ENCODE results near the gene ADAMTS2. TPM values are rescaled to one million over a fixed set of nuclear protein-coding genes. Genes with fewer than 3 reads are reported as not detected.

The ADAMTS2 gene
- total RNA-seq, 1 experiment from 2014 or later: not detected

DNA sequence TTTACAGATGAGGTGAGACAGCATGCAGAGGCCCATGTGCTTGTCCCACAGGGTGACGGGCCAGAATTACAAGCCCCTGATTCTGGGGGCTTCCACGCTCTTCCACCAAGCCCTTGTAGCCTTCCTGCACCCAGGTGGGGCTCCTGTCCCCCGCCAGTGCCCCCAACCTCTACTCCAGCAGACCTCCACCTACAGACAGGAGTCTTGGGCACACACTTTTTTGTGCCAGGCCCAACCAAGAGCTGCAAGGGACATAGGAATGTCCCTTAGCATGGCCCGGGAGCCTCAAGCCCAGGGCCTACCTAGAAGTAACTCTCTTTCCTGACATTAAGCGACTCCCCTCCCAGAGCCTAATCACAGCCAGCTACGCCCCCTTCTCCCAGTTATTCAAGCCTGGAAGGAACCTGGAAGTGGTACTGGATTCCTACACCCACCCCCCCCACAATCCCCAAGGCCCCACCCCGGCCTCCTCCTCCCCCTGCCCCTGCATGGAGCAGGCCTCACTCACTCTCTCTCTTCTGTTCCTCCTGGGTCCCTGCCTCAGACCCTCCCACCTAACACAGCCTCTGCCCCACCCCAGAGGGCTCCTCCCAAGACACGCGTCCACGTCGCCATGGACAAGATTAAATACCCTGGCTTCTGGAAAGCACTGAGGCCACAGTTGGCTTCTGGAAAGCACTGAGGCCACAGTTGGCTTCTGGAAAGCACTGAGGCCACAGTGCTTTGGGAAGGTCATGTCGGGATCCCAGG, 30.5 kb downstream of the ADAMTS2 start:
- DNase-seq (ENCODE audit: extremely low read depth, low read depth): no peak

DNA sequence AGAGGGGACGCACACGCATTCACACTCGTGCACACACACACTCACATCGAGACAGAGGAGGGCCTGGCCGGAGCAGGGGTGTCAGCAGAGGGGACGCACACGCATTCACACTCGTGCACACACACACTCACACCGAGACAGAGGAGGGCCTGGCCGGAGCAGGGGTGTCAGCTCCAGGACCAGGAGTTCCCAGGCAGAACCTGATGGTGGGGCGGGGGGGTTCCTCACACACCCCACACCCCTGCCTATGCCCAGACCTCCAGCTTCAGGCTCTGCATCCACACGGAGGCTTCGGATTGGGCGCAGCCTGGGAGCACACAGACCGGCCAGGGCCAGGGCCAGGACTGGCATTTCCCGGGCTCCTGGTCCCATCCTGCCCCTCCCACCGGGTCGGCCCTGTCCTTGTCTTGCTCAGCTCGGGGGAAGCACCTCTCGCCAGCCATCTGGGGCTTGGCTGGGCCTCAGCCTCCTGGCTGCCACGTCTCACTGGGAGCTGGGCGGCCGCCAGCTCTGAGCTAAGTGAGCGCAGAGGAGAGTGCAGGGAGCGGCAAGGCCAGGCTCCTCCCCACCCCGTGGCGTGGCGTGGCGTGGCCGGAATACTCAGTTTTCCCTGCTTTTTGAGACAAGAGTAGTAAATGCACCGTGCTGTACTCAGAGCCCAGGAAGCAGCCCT, 31.3 kb downstream of the ADAMTS2 start:
- no peak for DNase-seq (ENCODE audit: extremely low read depth, low read depth)

GRCh38 chr5:179312557-179313235, 32.6 kb downstream of the ADAMTS2 start:
- no peak for DNase-seq (ENCODE audit: extremely low read depth, low read depth)

DNA sequence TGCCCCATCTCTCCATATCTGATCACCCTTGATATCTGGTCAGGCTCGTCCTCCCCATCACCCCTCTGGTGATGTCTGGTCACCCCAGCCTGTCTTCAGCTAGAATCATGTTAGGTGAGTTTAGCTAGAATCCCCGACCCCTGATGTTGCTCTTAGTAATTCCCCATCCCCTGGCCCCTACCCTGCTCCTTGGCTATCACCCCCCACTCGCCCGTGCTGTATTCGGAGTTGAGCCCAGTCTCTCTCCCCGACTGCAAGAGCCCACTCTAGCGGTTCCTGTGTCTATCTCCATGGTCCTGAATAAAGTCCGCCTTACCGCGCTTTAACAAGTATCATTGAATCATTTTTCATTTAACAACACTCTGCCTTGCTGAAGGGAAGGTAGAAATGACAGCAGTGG, 33.7 kb downstream of the ADAMTS2 start:
- DNase-seq (ENCODE audit: extremely low read depth, low read depth): no peak

GRCh38 chr5:179311091-179311470, 34.2 kb downstream of the ADAMTS2 start:
- DNase-seq (ENCODE audit: extremely low read depth, low read depth): no peak

DNA sequence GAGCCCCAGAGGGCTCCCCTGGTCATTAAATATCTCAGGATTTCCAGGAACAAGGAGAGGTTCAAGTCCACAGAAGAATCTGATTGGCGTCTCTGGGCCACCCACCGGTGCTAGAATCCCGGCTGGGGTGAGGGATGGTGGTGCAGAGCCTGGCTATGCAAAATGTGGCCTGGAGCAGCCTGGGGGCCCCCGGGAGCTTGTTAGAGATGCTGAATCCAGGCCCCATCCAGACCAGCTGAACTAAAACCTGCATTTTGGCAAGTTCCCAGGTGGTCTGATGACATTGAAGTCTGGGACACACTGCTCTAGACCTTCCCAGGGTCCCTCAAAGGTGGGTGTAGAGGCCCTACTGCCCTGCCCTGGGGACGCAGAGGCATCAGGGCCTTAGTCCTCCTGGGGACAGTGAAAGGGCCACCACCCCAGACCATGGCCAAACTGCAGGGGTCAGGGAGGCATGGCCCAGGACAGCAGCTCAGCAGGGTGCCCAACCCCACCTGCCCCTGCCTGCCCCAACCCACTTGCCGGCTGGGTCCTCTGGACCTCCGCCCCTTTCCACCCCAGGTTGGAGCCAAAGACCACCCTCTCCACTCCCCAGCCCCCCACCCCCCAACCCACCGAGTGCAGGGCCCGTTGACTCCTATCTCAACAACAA, 34.7 kb downstream of the ADAMTS2 start:
- DNase-seq (ENCODE audit: extremely low read depth, low read depth): no peak

- no peak for DNase-seq (ENCODE audit: extremely low read depth, low read depth)
These were observed 35.4 kb downstream of the ADAMTS2 start for GRCh38 chr5:179309751-179310320.

GRCh38 chr5:179309383-179309670, 35.9 kb downstream of the ADAMTS2 start:
- no peak for DNase-seq (ENCODE audit: extremely low read depth, low read depth)

- DNase-seq (ENCODE audit: extremely low read depth, low read depth): no peak
These were observed 36.5 kb downstream of the ADAMTS2 start for GRCh38 chr5:179308563-179309382.

DNA sequence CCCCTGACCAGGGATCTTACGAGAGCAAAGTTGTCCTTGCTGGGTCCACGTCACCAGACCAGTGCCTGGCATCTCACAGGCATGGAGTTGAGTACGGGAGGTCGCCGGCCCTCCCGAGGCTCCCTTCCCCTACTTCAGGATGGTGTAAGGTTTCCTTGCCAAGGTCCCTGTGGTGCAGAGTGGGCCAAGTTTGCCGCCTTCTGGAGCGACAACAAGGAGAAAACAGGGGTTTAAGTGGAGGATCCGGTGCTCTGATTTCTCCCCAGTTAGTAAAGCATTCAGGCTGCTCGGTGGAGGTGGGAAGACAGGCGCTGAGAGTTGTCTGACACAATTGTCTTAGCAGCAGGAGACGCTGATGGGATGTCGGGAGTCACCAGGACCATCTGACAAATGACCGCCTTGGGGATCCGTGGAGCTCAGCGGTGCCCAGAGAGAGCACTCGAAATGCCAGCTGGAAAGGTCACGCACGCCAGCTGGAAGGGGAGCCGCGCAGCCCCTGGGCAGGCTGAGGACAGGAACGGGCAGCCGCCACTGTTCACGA, 37.3 kb downstream of the ADAMTS2 start:
- DNase-seq (ENCODE audit: extremely low read depth, low read depth): no peak

- no peak for DNase-seq (ENCODE audit: extremely low read depth, low read depth)
These were observed 38.1 kb downstream of the ADAMTS2 start for GRCh38 chr5:179307013-179307800.

DNA sequence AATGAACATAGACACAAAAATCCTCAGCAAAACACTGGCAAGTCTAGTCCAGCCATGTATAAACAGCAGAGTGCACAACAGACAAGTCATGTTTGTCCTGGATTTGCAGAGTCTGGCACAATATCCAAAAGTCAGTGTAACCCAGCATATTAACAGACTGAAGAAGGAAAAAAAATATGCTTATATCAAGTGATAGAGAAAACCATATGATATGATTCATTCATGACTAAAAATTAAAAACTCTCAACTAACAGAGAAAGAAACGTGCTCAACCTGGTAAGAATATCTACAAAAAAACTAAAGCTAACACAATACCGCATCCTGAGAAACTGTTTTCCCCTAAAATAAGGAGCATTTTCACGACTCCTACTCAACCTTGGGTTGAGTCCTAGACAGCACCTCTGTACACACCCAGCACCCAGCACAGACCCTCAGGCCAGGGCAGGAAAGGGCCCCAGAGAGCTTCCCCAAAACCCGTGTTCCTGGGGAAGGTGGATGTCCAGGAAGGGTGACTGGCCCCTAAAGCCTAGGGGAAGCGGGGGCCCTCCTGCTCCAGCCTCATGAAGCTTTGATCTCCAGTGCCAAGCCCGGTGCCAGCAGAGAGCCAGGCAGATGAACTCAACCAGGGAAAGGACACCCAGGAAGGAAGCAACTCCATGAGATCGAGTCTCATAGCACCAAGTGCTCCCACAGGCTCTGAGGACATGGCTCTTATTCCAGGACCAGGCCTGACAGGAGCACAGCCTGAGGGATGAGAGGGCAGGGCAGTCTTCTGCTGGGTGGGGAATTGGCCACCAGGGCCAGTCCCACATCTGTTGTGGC, 38.9 kb downstream of the ADAMTS2 start:
- no peak for DNase-seq (ENCODE audit: extremely low read depth, low read depth)

DNA sequence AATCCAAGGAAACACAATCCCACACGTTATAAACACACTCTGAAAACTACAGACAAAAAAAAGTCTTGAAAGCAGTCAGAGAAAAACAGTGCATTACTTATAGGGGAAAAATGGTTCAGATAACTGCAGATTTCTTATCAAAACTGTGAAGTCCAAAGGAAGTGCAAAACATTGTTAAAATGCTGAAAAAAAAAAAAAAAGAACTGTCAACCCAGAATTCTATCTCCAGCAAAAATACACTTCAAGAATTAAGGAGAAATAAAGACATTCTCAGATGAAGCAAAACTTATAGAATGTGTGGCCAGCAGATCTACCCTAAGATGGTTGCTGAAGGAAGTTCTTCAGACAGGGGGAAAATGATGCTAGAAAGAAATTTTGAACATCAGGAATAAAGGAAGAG, 40.4 kb downstream of the ADAMTS2 start:
- no peak for DNase-seq (ENCODE audit: extremely low read depth, low read depth)

DNA sequence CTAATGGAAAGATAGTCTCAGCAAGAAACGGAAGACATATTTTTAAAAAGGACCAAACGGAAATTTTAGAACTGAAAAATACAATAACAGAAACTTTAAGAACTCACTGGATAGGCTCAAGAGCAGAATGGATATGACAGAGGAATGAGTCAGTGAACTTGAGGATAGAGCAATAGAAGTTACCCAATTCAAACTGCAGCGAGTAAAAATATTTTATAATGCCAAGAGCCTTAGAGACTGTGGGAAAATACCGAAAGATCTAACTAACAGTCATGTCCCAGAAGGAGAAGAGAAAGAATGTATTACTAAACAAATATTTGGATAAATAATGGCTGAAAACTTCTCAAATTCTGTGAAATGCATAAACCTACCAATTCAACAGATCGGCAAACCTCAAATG, 40.8 kb downstream of the ADAMTS2 start:
- no peak for DNase-seq (ENCODE audit: extremely low read depth, low read depth)

- DNase-seq (ENCODE audit: extremely low read depth, low read depth): no peak
These were observed 41.6 kb downstream of the ADAMTS2 start for GRCh38 chr5:179303451-179304200.

- DNase-seq (ENCODE audit: extremely low read depth, low read depth): no peak
These were observed 42.6 kb downstream of the ADAMTS2 start for GRCh38 chr5:179302499-179303185.

DNA sequence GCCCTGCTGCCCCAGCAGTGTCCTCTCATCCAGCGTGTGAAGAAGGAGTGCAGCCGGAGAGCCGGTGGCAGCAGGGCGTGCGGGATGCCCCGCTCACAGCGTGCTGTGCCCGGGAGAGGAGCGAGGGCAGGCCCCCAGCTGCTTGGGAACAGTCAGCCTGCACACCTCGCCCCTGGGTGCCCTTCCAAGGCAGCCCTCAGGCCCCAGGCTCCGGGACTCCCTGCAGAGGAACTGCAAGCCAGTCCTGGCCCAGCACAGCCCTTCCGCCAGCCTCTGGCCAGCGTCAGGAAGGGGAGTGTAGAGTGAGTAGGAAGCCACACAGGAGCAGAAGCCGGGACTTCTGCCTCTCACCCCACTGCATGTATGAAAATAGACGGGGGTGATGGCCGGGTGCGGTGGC, 43.5 kb downstream of the ADAMTS2 start:
- DNase-seq (ENCODE audit: extremely low read depth, low read depth): no peak

Measured in NCI-H460 (cell line).